H9 (cell line): ENCODE results near the gene ZNF865. TPM values are rescaled to one million over a fixed set of nuclear protein-coding genes. Genes with fewer than 3 reads are reported as not detected.

Source experiments
- DNase-seq: peaks from one replicate; pipeline ENCODE4 v3.0.0-alpha.2; 2017
- H2AFZ ChIP-seq: one replicate; pipeline ENCODE4 v1.6.1; 2013; ENCODE audit warnings: mild to moderate bottlenecking, low read length, control low read depth, moderate library complexity
- H2AK5ac ChIP-seq: 2 replicates; pipeline ENCODE4 v1.6.1; 2013; ENCODE audit warnings: low read length, control low read depth, mixed read lengths; ENCODE audit not compliant: insufficient read length
- H2BK120ac ChIP-seq: one replicate; pipeline ENCODE4 v1.6.1; 2013; ENCODE audit warnings: low read depth, mild to moderate bottlenecking, low read length, control low read depth, inconsistent platforms; ENCODE audit not compliant: poor library complexity, severe bottlenecking
- H2BK12ac ChIP-seq: 2 replicates; pipeline ENCODE4 v1.6.1; 2013; ENCODE audit warnings: low read length, control low read depth, mixed read lengths, low read depth; ENCODE audit not compliant: insufficient read length
- H2BK15ac ChIP-seq: 2 replicates; pipeline ENCODE4 v1.6.1; 2013; ENCODE audit warnings: low read depth, low read length, control low read depth
- H2BK20ac ChIP-seq: one replicate; pipeline ENCODE4 v1.6.1; 2013; ENCODE audit warnings: low read depth, mild to moderate bottlenecking, low read length, control low read depth, inconsistent platforms; ENCODE audit not compliant: poor library complexity, severe bottlenecking
- H2BK5ac ChIP-seq: 2 replicates; pipeline ENCODE4 v1.6.1; 2013; ENCODE audit warnings: low read length, control low read depth, mixed read lengths; ENCODE audit not compliant: insufficient read length
- H3K14ac ChIP-seq: 2 replicates; pipeline ENCODE4 v1.6.1; 2013; ENCODE audit warnings: low read length, control low read depth; ENCODE audit not compliant: insufficient read depth
- H3K18ac ChIP-seq: 2 replicates; pipeline ENCODE4 v1.6.1; 2013; ENCODE audit warnings: low read depth, mild to moderate bottlenecking, mixed read lengths, low read length, control low read depth; ENCODE audit not compliant: insufficient read length
- H3K23ac ChIP-seq: 2 replicates; pipeline ENCODE4 v1.6.1; 2013; ENCODE audit warnings: low read length, control low read depth, mixed read lengths, low read depth; ENCODE audit not compliant: insufficient read length
- H3K23me2 ChIP-seq: 2 replicates; pipeline ENCODE4 v1.6.1; 2013; ENCODE audit warnings: low read depth, mild to moderate bottlenecking, mixed read lengths, low read length, control low read depth; ENCODE audit not compliant: insufficient read length, poor library complexity, severe bottlenecking
- H3K27ac ChIP-seq: 2 replicates; pipeline ENCODE4 v1.5.1; 2013; ENCODE audit warnings: low read length, control low read depth, mixed read lengths, low read depth; ENCODE audit not compliant: insufficient read length
- H3K27me3 ChIP-seq: 2 replicates; pipeline ENCODE4 v1.6.1; 2013; ENCODE audit warnings: low read length, control low read depth, inconsistent platforms; ENCODE audit not compliant: insufficient read depth
- H3K4ac ChIP-seq: 2 replicates; pipeline ENCODE4 v1.6.1; 2013; ENCODE audit warnings: low read depth, mild to moderate bottlenecking, control low read depth, inconsistent platforms, low read length, moderate library complexity
- H3K4me1 ChIP-seq: 2 replicates; pipeline ENCODE4 v1.6.1; 2013; ENCODE audit warnings: low read length, control low read depth, inconsistent platforms; ENCODE audit not compliant: insufficient read depth
- H3K4me2 ChIP-seq: 2 replicates; pipeline ENCODE4 v1.6.1; 2013; ENCODE audit warnings: low read length, control low read depth, mixed read lengths; ENCODE audit not compliant: insufficient read length, insufficient read depth
- H3K56ac ChIP-seq: 2 replicates; pipeline ENCODE4 v1.6.1; 2013; ENCODE audit warnings: low read depth, mild to moderate bottlenecking, mixed read lengths, low read length, control low read depth; ENCODE audit not compliant: insufficient read length
- H3K79me1 ChIP-seq: 2 replicates; pipeline ENCODE4 v1.6.1; 2013; ENCODE audit warnings: low read depth, mild to moderate bottlenecking, moderate library complexity, low read length, control low read depth, inconsistent platforms; ENCODE audit not compliant: insufficient read depth, poor library complexity, severe bottlenecking
- H3K79me2 ChIP-seq: 2 replicates; pipeline ENCODE4 v1.6.1; 2013; ENCODE audit warnings: low read length, control low read depth, inconsistent platforms; ENCODE audit not compliant: insufficient read depth
- H3K9ac ChIP-seq: 2 replicates; pipeline ENCODE4 v1.6.1; 2013; ENCODE audit warnings: low read length, control low read depth, mixed read lengths; ENCODE audit not compliant: insufficient read length; ENCODE audit errors: extremely low read depth
- H3K9me3 ChIP-seq: one replicate; pipeline ENCODE4 v1.6.1; 2013; ENCODE audit warnings: low read depth, low read length, inconsistent platforms; ENCODE audit not compliant: control insufficient read depth
- H3T11ph ChIP-seq: one replicate; pipeline ENCODE4 v1.6.1; 2013; ENCODE audit warnings: mild to moderate bottlenecking, low read length, control low read depth, inconsistent platforms
- H4K20me1 ChIP-seq: one replicate; pipeline ENCODE4 v1.6.1; 2013; ENCODE audit not compliant: control insufficient read depth, insufficient read length, insufficient read depth
- H4K5ac ChIP-seq: 2 replicates; pipeline ENCODE4 v1.6.1; 2013; ENCODE audit warnings: low read depth, mild to moderate bottlenecking, mixed read lengths, low read length, control low read depth; ENCODE audit not compliant: insufficient read length
- H4K8ac ChIP-seq: replicated peaks from 2 replicates; pipeline ENCODE4 v1.6.1; 2013; ENCODE audit warnings: low read length, control low read depth, mixed read lengths, low read depth; ENCODE audit not compliant: insufficient read length
- H4K91ac ChIP-seq: 2 replicates; pipeline ENCODE4 v1.6.1; 2013; ENCODE audit warnings: low read depth, mild to moderate bottlenecking, moderate library complexity, mixed read lengths, low read length, control low read depth; ENCODE audit not compliant: insufficient read length
- H3K27ac Mint-ChIP-seq, 3 experiments: 2 replicates in 2 of 3; 3 replicates in 1 of 3; pipeline ENCODE4 v1.8.0; 2020 to 2021; ENCODE audit warnings: mixed read lengths in 3 of 3, mild to moderate bottlenecking in 1 of 3, moderate library complexity in 1 of 3
- H3K27me3 Mint-ChIP-seq: 2 replicates; pipeline ENCODE4 v1.8.0; 2021; ENCODE audit warnings: low read depth, mild to moderate bottlenecking, moderate library complexity, mixed read lengths
- H3K36me3 Mint-ChIP-seq, 3 experiments: 2 replicates in 2 of 3; 3 replicates in 1 of 3; pipeline ENCODE4 v1.8.0; 2020 to 2021; ENCODE audit warnings: low read depth in 3 of 3, mixed read lengths in 3 of 3; ENCODE audit not compliant: insufficient read depth in 1 of 3
- H3K4me1 Mint-ChIP-seq, 2 experiments: 2 replicates each; pipeline ENCODE4 v1.8.0; 2020; ENCODE audit warnings: mixed read lengths in 2 of 2
- H3K4me3 Mint-ChIP-seq, 2 experiments: 2 replicates in 1 of 2; 3 replicates in 1 of 2; pipeline ENCODE4 v1.8.0; 2020 to 2021; ENCODE audit warnings: mild to moderate bottlenecking in 2 of 2, mixed read lengths in 2 of 2, moderate library complexity in 1 of 2
- H3K9me3 Mint-ChIP-seq, 2 experiments: 2 replicates in 1 of 2; 3 replicates in 1 of 2; pipeline ENCODE4 v1.8.0; 2020; ENCODE audit warnings: mild to moderate bottlenecking in 2 of 2, mixed read lengths in 2 of 2, moderate library complexity in 1 of 2
- WGBS: extraction: QIAGEN DNeasy Blood & Tissue Kit; methylation state at CpG from one replicate; pipeline ENCODE4 v1.1.7; 2013; ENCODE audit warnings: missing lambda C conversion rate, low lambda C conversion rate, mixed read lengths; ENCODE audit not compliant: insufficient read length; ENCODE audit errors: extremely low coverage; 5-methylcytosine and 5-hydroxymethylcytosine counted together
- total RNA-seq: library from RNA; stranded (reverse); gene quantifications from 2 replicates; pipeline ENCODE4 v1.2.1, GENCODE V29; 2021
- TF ChIP-seq, protein P1 (sequence below): fragments of 200-600 bp; sonication (generic); conservative IDR thresholded peaks from 3 replicates; pipeline ENCODE4 v1.8.0; 2021; ENCODE audit warnings: antibody characterized with exemption, mild to moderate bottlenecking

Gene ZNF865
- total RNA-seq, 1 experiment from 2014 or later, result 14.3 TPM

DNA sequence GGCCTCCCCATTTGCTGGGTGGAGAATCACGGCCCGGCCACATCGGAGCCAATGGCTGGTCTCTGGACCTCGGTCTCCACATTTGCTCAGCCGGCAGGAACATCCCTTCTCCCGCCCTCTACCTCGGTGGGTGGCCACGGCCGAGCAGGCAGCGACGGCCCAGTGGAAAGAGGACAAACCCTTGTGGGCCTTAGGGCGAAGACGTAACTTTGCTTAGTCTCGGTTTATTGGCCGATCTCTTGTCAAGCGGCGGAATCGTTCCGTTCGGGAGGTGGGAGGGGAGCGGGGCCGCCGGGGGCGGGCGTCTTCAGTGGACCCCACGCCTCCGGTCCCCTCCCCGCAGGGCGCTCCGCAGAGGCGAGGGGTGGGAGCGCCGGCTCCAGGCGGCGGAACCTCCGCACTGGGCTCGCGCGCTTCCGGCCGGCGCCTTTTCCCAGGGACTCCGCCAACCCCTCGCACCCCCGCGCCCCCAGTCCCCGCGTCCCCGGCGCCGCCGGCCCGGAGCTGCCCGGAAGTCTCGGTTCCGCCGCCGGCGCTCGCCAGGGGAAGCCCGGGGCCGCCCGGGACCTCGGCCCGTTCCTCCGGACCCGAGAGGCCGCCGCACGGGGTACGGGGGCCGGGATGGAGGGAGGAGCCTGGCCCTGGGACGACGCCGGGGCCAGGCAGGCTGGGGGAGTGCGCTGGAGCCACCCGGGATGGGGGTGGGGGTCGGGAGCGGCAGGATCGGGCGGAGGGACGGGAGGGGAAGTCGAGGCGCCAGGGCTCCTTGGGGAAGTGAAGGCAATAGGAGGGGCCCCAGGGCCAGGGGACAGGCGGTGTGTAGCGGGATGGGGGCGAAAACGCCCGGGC lies 35.4 kb downstream of the ZNF865 start, which contains the start of gene ZNF580:
Gene ZNF580 (plus strand): TSS at position 426 of the 849 bp plus-strand sequence. CDS start 1,507 bp downstream, outside the sequence.
- Histone ChIP-seq H4K5ac (no peak within 1 kb of the TSS), H2AK5ac (no peak within 1 kb of the TSS), H3K27me3 (no peaks in the 10 kb centered on the region), H3K79me1 (peaks cover 4% of the 10 kb centered on the region), H3K4ac (no peak within 1 kb of the TSS), H3K27ac (no peak within 1 kb of the TSS), H3K4me1 (0 out of 2 replicates have a peak, but pooled peaks cover under 1% of the 10 kb centered on the region), H3K4me2 (peak within 1 kb of the TSS; percentile 73), H3K79me2 (peaks cover 8% of the 10 kb centered on the region; the same call in 1 of the 2 replicates), H3K9ac (peak within 1 kb of the TSS; percentile 61), H2BK20ac (no peak within 1 kb of the TSS), H2AFZ (no peak within 1 kb of the TSS), H3T11ph (no peak within 1 kb of the TSS), H3K23ac (no peak within 1 kb of the TSS), H2BK120ac (no peak within 1 kb of the TSS), H3K18ac (no peak within 1 kb of the TSS), H2BK12ac (no peak within 1 kb of the TSS), H4K20me1 (no peaks in the 10 kb centered on the region), H2BK5ac (no peak within 1 kb of the TSS), H2BK15ac (no peak within 1 kb of the TSS), H3K23me2 (peaks cover 30% of the 10 kb centered on the region), H4K91ac (no peak within 1 kb of the TSS), H3K14ac (peak within 1 kb of the TSS; percentile 46; the same call in 1 of the 2 replicates), H3K9me3 (no peaks in the 10 kb centered on the region), H4K8ac (no peak within 1 kb of the TSS), H3K56ac (no peak within 1 kb of the TSS)
- Mint-ChIP-seq H3K36me3 (peaks cover 24 to 30% (median 30%) of the 10 kb centered on the region in 3 experiments), H3K27me3 (peaks cover 3% of the 10 kb centered on the region; the same call in 1 of the 2 replicates), H3K27ac (peak within 1 kb of the TSS; percentile 91 to 95 (median 94)), H3K9me3 (peaks cover 0 to 4% of the 10 kb centered on the region in 2 experiments; a peak in 3 of 5 replicates), H3K4me3 (peak within 1 kb of the TSS; percentile 97), H3K4me1 (peaks cover 25 to 43% of the 10 kb centered on the region in 2 experiments)
- peak; percentile 75 for DNase-seq
- TF ChIP-seq, protein P1, sequence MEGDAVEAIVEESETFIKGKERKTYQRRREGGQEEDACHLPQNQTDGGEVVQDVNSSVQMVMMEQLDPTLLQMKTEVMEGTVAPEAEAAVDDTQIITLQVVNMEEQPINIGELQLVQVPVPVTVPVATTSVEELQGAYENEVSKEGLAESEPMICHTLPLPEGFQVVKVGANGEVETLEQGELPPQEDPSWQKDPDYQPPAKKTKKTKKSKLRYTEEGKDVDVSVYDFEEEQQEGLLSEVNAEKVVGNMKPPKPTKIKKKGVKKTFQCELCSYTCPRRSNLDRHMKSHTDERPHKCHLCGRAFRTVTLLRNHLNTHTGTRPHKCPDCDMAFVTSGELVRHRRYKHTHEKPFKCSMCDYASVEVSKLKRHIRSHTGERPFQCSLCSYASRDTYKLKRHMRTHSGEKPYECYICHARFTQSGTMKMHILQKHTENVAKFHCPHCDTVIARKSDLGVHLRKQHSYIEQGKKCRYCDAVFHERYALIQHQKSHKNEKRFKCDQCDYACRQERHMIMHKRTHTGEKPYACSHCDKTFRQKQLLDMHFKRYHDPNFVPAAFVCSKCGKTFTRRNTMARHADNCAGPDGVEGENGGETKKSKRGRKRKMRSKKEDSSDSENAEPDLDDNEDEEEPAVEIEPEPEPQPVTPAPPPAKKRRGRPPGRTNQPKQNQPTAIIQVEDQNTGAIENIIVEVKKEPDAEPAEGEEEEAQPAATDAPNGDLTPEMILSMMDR, result no peak
- WGBS, result no CpG with 5 or more reads among the region's 89 CpGs
